H1 (cell line): Measurements from ENCODE around the gene INO80. TPM values are rescaled to one million over a fixed set of nuclear protein-coding genes. Genes with fewer than 3 reads are reported as not detected.

Source experiments
- CBX5 ChIP-seq: fragments of 300-800, 300-1000 bp; sonication (generic); IDR thresholded peaks from 2 replicates; pipeline ENCODE4 v1.7.1; 2016; ENCODE audit warnings: antibody characterized with exemption, low read length, low read depth
- CEBPB ChIP-seq: IDR thresholded peaks from 2 replicates; pipeline ENCODE4 v1.6.1; 2012; ENCODE audit warnings: low read depth, low read length
- RNF2 ChIP-seq: fragments of 200-900, 300-1000 bp; sonication (generic); IDR thresholded peaks from 2 replicates; pipeline ENCODE4 v1.7.1; 2016; ENCODE audit warnings: borderline replicate concordance, low read depth, mild to moderate bottlenecking, antibody characterized with exemption, low read length; ENCODE audit not compliant: poor library complexity, severe bottlenecking; ENCODE audit errors: missing control alignments
- SP1 ChIP-seq: IDR thresholded peaks from 2 replicates; pipeline ENCODE4 v1.6.1; 2011; ENCODE audit warnings: low read depth, low read length
- SP4 ChIP-seq: IDR thresholded peaks from 2 replicates; pipeline ENCODE4 v1.6.1; 2012; ENCODE audit warnings: low read length, inconsistent platforms
- polyA plus RNA-seq, 7 experiments: library from polyadenylated mRNA; depleted of rRNA in 3 of 7; stranded (reverse) in 5 of 7; unstranded in 2 of 7; fragments of >200 nt in 5 of 7; fragments of 200-250 nt in 2 of 7; gene quantifications; 1 replicate in 5 of 7; 2 replicates in 1 of 7; 4 replicates in 1 of 7; pipeline versions ENCODE4 v1.2.1 to v1.2.3, GENCODE V29; 2011 to 2013; ENCODE audit warnings: missing spikeins in 2 of 7, mixed read lengths in 2 of 7
- total RNA-seq: library from RNA; stranded (reverse); fragmentation: NEBNext Ultra II Directional; extraction: Animal tissue kit (Norgen Biotek cat#: 25700); gene quantifications from 2 replicates; pipeline ENCODE4 v1.2.1, GENCODE V29; 2021

Gene INO80
- total and polyA plus RNA-seq, 2 of the 8 experiments (the other 6 are each of a cell fraction or from before 2014, with no cell fraction given), result 4.3 to 24.5 TPM

DNA sequence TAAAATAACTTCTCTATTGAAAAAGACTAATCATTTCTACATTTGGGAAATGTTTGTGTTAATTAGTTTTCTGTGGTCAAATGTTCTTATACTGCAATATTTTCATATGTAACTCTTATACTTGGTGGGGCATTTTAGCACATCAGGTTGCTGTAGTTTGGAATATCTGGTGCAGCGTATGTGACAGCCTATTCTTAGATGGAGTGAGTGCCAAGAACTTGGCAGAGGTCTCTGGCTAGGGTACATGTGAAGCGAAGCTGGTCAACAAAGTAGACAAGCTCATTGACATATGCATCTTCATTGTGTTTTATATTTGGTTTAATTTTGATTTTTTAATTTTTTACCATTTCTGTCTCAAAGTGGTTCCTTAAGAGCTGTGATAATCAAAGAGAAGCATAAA, 109.6 kb downstream of the INO80 start (continued):
- no peak for TF ChIP-seq SP1
- TF ChIP-seq CBX5, result no peak
- no peak for TF ChIP-seq RNF2
- no peak for TF ChIP-seq SP4
- no peak for TF ChIP-seq CEBPB
